Fibroblast of skin of left quadriceps (primary cell): Measurements from ENCODE around the gene CIB4.

Experiments used
- DNase-seq, 2 experiments: peaks; one replicate each; pipeline ENCODE4 v3.0.0-alpha.2; 2013; ENCODE audit warnings: low read depth in 2 of 2

The CIB4 gene

GRCh38 chr2:26581991-26582842, 58.9 kb downstream of the CIB4 start:
- DNase-seq, result no peak

GRCh38 chr2:26581266-26581990, 59.7 kb downstream of the CIB4 start:
- no peak for DNase-seq

- no peak for DNase-seq
These were observed 60.4 kb downstream of the CIB4 start for GRCh38 chr2:26580751-26581150.

GRCh38 chr2:26580151-26580550, 61.0 kb downstream of the CIB4 start:
- DNase-seq, result no peak

- no peak for DNase-seq
These were observed 61.5 kb downstream of the CIB4 start for GRCh38 chr2:26579723-26580040.

- DNase-seq, result no peak
These were observed 62.0 kb downstream of the CIB4 start for GRCh38 chr2:26579025-26579722.

- no peak for DNase-seq
These were observed 62.6 kb downstream of the CIB4 start for GRCh38 chr2:26578581-26578980.

GRCh38 chr2:26578113-26578458, 63.1 kb downstream of the CIB4 start:
- no peak for DNase-seq

- peak; percentile 13 to 18 for DNase-seq
These were observed 63.6 kb downstream of the CIB4 start for GRCh38 chr2:26577442-26578112.

- DNase-seq, result no peak
These were observed 64.4 kb downstream of the CIB4 start for GRCh38 chr2:26576565-26577441.

GRCh38 chr2:26575836-26576564, 65.2 kb downstream of the CIB4 start:
- no peak for DNase-seq

- no peak for DNase-seq
These were observed 66.1 kb downstream of the CIB4 start for GRCh38 chr2:26574900-26575560.

- DNase-seq, result no peak
These were observed 66.9 kb downstream of the CIB4 start for GRCh38 chr2:26574066-26574899.

GRCh38 chr2:26573241-26573925, 67.8 kb downstream of the CIB4 start:
- no peak for DNase-seq

- DNase-seq, result no peak
These were observed 68.6 kb downstream of the CIB4 start for GRCh38 chr2:26572591-26572990.

- no peak for DNase-seq
These were observed 69.8 kb downstream of the CIB4 start for GRCh38 chr2:26571316-26571715.

- no peak for DNase-seq
These were observed 71.1 kb downstream of the CIB4 start for GRCh38 chr2:26570083-26570430.

GRCh38 chr2:26569216-26570082, 71.7 kb downstream of the CIB4 start:
- no peak for DNase-seq
